DOHH2 (cell line): Measurements from ENCODE around the gene PSAT1.

Source experiments
- H3F3A ChIP-seq: fragments of 200-600 bp; sonication (generic), shearing (Covaris generic); 2 replicates; pipeline ENCODE4 v1.6.0; 2016; ENCODE audit warnings: antibody characterized with exemption, mild to moderate bottlenecking; ENCODE audit not compliant: control insufficient read depth, insufficient read depth
- H3K27ac ChIP-seq: fragments of 200-600 bp; sonication (generic); 2 replicates; pipeline ENCODE4 v1.5.1; 2014; ENCODE audit warnings: low read depth, mild to moderate bottlenecking, low read length, moderate library complexity
- H3K27me3 ChIP-seq: fragments of 200-600 bp; sonication (generic); 2 replicates; pipeline ENCODE4 v1.6.1; 2014; ENCODE audit warnings: mild to moderate bottlenecking, low read length, mixed read lengths; ENCODE audit not compliant: control insufficient read depth
- H3K36me3 ChIP-seq: fragments of 200-600 bp; sonication (generic); 2 replicates; pipeline ENCODE4 v1.6.1; 2014; ENCODE audit warnings: mild to moderate bottlenecking, low read length, moderate library complexity, mixed read lengths; ENCODE audit not compliant: control insufficient read depth
- H3K4me1 ChIP-seq: fragments of 200-600 bp; sonication (generic); 2 replicates; pipeline ENCODE4 v1.6.1; 2014; ENCODE audit warnings: mild to moderate bottlenecking, low read length, mixed read lengths; ENCODE audit not compliant: control insufficient read depth
- H3K4me2 ChIP-seq: fragments of 200-600 bp; sonication (generic); 2 replicates; pipeline ENCODE4 v1.6.0; 2014; ENCODE audit warnings: mild to moderate bottlenecking, low read length, moderate library complexity
- H3K4me3 ChIP-seq: fragments of 200-600 bp; sonication (generic); 2 replicates; pipeline ENCODE4 v1.5.1; 2014; ENCODE audit warnings: mild to moderate bottlenecking, low read length, mixed read lengths
- H3K79me2 ChIP-seq: fragments of 200-600 bp; sonication (generic); 2 replicates; pipeline ENCODE4 v1.6.1; 2014; ENCODE audit warnings: mild to moderate bottlenecking, low read length, mixed read lengths; ENCODE audit not compliant: control insufficient read depth
- H3K9me2 ChIP-seq: fragments of 200-600 bp; sonication (generic); replicated peaks from 2 replicates; pipeline ENCODE4 v1.6.1; 2014; ENCODE audit warnings: mild to moderate bottlenecking, low read length, mixed read lengths; ENCODE audit not compliant: control insufficient read depth
- H3K9me3 ChIP-seq: fragments of 200-600 bp; sonication (generic); 2 replicates; pipeline ENCODE4 v1.6.1; 2014; ENCODE audit warnings: antibody characterized with exemption, low read length, mixed read lengths; ENCODE audit not compliant: control insufficient read depth, insufficient read depth
- H4K20me1 ChIP-seq: fragments of 200-600 bp; sonication (generic); 2 replicates; pipeline ENCODE4 v1.6.0; 2014; ENCODE audit warnings: low read depth, mild to moderate bottlenecking, antibody characterized with exemption, low read length, moderate library complexity; ENCODE audit not compliant: control insufficient read depth, insufficient read depth
- EZH2phosphoT487 ChIP-seq: fragments of 200-600 bp; sonication (generic); IDR thresholded peaks from 2 replicates; pipeline ENCODE4 v1.6.1; 2017; ENCODE audit warnings: borderline replicate concordance, mild to moderate bottlenecking, antibody characterized with exemption, low read length, moderate library complexity, mixed read lengths
- TF ChIP-seq, protein P1 (sequence below): fragments of 200-600 bp; sonication (generic); IDR thresholded peaks from one replicate; pipeline ENCODE4 v1.5.1; 2014; ENCODE audit warnings: antibody characterized with exemption, mild to moderate bottlenecking, low read depth, low read length; ENCODE audit not compliant: poor library complexity, severe bottlenecking

The PSAT1 gene

GRCh38 chr9:78354324-78354973 lies 57.5 kb downstream of the PSAT1 start:
- no peak for TF ChIP-seq EZH2phosphoT487
- TF ChIP-seq, protein P1, sequence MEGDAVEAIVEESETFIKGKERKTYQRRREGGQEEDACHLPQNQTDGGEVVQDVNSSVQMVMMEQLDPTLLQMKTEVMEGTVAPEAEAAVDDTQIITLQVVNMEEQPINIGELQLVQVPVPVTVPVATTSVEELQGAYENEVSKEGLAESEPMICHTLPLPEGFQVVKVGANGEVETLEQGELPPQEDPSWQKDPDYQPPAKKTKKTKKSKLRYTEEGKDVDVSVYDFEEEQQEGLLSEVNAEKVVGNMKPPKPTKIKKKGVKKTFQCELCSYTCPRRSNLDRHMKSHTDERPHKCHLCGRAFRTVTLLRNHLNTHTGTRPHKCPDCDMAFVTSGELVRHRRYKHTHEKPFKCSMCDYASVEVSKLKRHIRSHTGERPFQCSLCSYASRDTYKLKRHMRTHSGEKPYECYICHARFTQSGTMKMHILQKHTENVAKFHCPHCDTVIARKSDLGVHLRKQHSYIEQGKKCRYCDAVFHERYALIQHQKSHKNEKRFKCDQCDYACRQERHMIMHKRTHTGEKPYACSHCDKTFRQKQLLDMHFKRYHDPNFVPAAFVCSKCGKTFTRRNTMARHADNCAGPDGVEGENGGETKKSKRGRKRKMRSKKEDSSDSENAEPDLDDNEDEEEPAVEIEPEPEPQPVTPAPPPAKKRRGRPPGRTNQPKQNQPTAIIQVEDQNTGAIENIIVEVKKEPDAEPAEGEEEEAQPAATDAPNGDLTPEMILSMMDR: no peak
- Histone ChIP-seq H4K20me1 (no peaks in the 10 kb centered on the region), H3K27me3 (no peaks in the 10 kb centered on the region), H3K4me3 (no peak overlapping the region), H3K4me1 (no peaks in the 10 kb centered on the region), H3K36me3 (no peaks in the 10 kb centered on the region), H3K79me2 (no peaks in the 10 kb centered on the region), H3K27ac (no peak overlapping the region), H3K4me2 (no peak overlapping the region), H3F3A (no peaks in the 10 kb centered on the region), H3K9me2 (no peaks in the 10 kb centered on the region), H3K9me3 (no peaks in the 10 kb centered on the region)

DNA sequence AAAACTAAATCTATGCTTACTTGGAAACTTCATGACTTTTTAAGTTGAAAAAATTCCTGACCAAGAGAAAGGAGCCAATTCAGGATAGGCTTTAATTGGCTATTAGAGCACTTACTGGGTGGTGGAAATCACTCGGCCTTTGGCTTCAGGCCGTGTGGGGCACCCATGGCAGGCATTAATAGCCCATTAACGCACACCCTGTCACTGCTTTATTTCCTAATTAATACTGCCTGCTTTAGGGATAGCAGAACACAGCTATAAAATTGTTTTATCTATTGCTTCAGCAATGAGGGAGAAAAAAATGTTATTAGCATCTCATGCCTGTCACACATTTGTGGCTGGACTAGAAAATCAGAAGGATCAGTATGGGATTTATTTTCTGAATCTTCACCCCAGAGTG lies 58.1 kb downstream of the PSAT1 start:
- Histone ChIP-seq H3K9me3 (no peaks in the 10 kb centered on the region), H3K27ac (no peak overlapping the region)

GRCh38 chr9:78356634-78357033 lies 59.7 kb downstream of the PSAT1 start:
- H3K9me3 ChIP-seq: no peaks in the 10 kb centered on the region
- no peaks in the 10 kb centered on the region for H3K36me3 ChIP-seq
- H3K4me3 ChIP-seq: no peak overlapping the region
- H3K4me2 ChIP-seq: no peak overlapping the region
- no peaks in the 10 kb centered on the region for H3K9me2 ChIP-seq
- no peak overlapping the region for H3K27ac ChIP-seq
- peaks cover 2% of the 10 kb centered on the region; the same call in 1 of the 2 replicates for H3K27me3 ChIP-seq
- H3K4me1 ChIP-seq: no peaks in the 10 kb centered on the region
- H3K79me2 ChIP-seq: no peaks in the 10 kb centered on the region
- no peaks in the 10 kb centered on the region for H3F3A ChIP-seq
- no peak for TF ChIP-seq EZH2phosphoT487
- TF ChIP-seq, protein P1: no peak
- H4K20me1 ChIP-seq: no peaks in the 10 kb centered on the region

More for the DNA sequence above, 58.1 kb downstream of the PSAT1 start:
- Histone ChIP-seq H4K20me1 (no peaks in the 10 kb centered on the region), H3K79me2 (no peaks in the 10 kb centered on the region), H3F3A (no peaks in the 10 kb centered on the region), H3K4me2 (no peak overlapping the region), H3K36me3 (no peaks in the 10 kb centered on the region), H3K27me3 (no peaks in the 10 kb centered on the region), H3K4me3 (no peak overlapping the region), H3K4me1 (no peaks in the 10 kb centered on the region), H3K9me2 (no peaks in the 10 kb centered on the region)
- no peak for TF ChIP-seq EZH2phosphoT487
- TF ChIP-seq, protein P1: no peak
